Upper lobe of left lung (tissue), 6 donors: Measurements from ENCODE around the gene PARVG. TPM values are rescaled to one million over a fixed set of nuclear protein-coding genes. Genes with fewer than 3 reads are reported as not detected.

Source experiments
- ATAC-seq, 2 donors: fragments of 200-7000 bp; cut with Tn5 transposase; one replicate each; pipeline ENCODE4 v1.9.1; 2022; ENCODE audit warnings: mild to moderate bottlenecking in 2 of 2, moderate library complexity in 2 of 2; ENCODE audit not compliant: low FRiP score in 2 of 2
- DNase-seq, 2 donors: peaks; one replicate each; pipeline ENCODE4 v3.0.0-alpha.2; 2019 to 2020
- H3K27ac ChIP-seq, 4 donors: fragments of 200-600 bp; sonication (generic); one replicate each; pipeline ENCODE4 v1.5.1; 2016 to 2019
- H3K27me3 ChIP-seq, 4 donors: fragments of 200-600 bp; sonication (generic); one replicate each; pipeline ENCODE4 v1.5.1; 2017 to 2019
- H3K36me3 ChIP-seq, 4 donors: fragments of 200-600 bp; sonication (generic); one replicate each; pipeline ENCODE4 v1.5.1; 2016 to 2019
- H3K4me1 ChIP-seq, 4 donors: fragments of 200-600 bp; sonication (generic); one replicate each; pipeline ENCODE4 v1.5.1; 2018 to 2019
- H3K4me3 ChIP-seq, 4 donors: fragments of 200-600 bp; sonication (generic); one replicate each; pipeline ENCODE4 v1.5.1; 2017 to 2019; ENCODE audit warnings: mild to moderate bottlenecking in 2 of 4, moderate library complexity in 1 of 4
- H3K9me3 ChIP-seq, 4 donors: fragments of 200-600 bp; sonication (generic); one replicate each; pipeline ENCODE4 v1.5.1; 2018 to 2019
- CTCF ChIP-seq, 6 experiments: fragments of 450-650 bp in 4 of 6; fragments of 200-600 bp in 2 of 6; sonication (generic) in 2 of 6; IDR thresholded peaks; one replicate each; pipeline ENCODE4 v1.5.1; 2016 to 2019; ENCODE audit warnings: antibody characterized with exemption in 6 of 6
- EP300 ChIP-seq, 4 donors: sonication (generic); formaldehyde crosslinking; IDR thresholded peaks; one replicate each; pipeline ENCODE4 v1.5.1; 2017; ENCODE audit warnings: antibody characterized with exemption in 4 of 4, control low read depth in 2 of 4
- POLR2A ChIP-seq, 4 donors: fragments of 450-650 bp; IDR thresholded peaks; one replicate each; pipeline ENCODE4 v1.5.1; 2016 to 2017; ENCODE audit warnings: antibody characterized with exemption in 4 of 4, mild to moderate bottlenecking in 2 of 4
- POLR2AphosphoS5 ChIP-seq, 2 donors: sonication (generic); formaldehyde crosslinking; IDR thresholded peaks; one replicate each; pipeline ENCODE4 v1.5.1; 2017; ENCODE audit warnings: antibody characterized with exemption in 2 of 2
- WGBS, 2 donors: methylation state at CpG; one replicate each; pipeline ENCODE4 v1.1.5; 2017 to 2018; 5-methylcytosine and 5-hydroxymethylcytosine counted together
- total RNA-seq, 6 donors: library from RNA; depleted of rRNA in 4 of 6; stranded (reverse); fragments of >200 nt in 4 of 6; gene quantifications; one replicate each; pipeline versions ENCODE4 v1.1.0 to v1.2.1, GENCODE V29; 2016 to 2021
- donor health status: DM: no; HTN: no; CAD: no; lungs with moderate emphysema.
- donor health status: DM: no; HTN: yes; CAD: no; lungs with severe emphysema.

Gene PARVG
- total RNA-seq, 6 donors from 2014 or later = 42.4 to 315 (median 82.4) TPM

- Histone ChIP-seq H3K9me3 (no peaks in the 10 kb centered on the region), H3K27me3 (no peaks in the 10 kb centered on the region), H3K4me1 (no peaks in the 10 kb centered on the region), H3K27ac (no peak overlapping the region), H3K36me3 (peaks cover 0 to 15% (median 0%) of the 10 kb centered on the region in 4 donors), H3K4me3 (no peak overlapping the region)
- WGBS, 2 donors = 87 to 95% methylated on average over 2 of the region's 2 CpGs
- no peak for TF ChIP-seq POLR2A (IDR thresholded peaks at IDR 0.05)
- TF ChIP-seq CTCF (IDR thresholded peaks at IDR 0.05) = no peak
- no peak for TF ChIP-seq POLR2AphosphoS5 (IDR thresholded peaks at IDR 0.05)
- TF ChIP-seq EP300 (IDR thresholded peaks at IDR 0.05) = no peak
- ATAC-seq (no peak), DNase-seq (no peak)
These were observed 18.4 kb downstream of the PARVG start for GRCh38 chr22:44199164-44199563.

GRCh38 chr22:44199866-44200265 is 19.1 kb downstream of the PARVG start:
- WGBS, 2 donors = 78 to 80% methylated on average over 3 to 5 of the region's 5 CpGs
- ATAC-seq = no peak
- peak in 1 of 2 donors; percentile 50 for DNase-seq
- peaks cover 0 to 15% (median 0%) of the 10 kb centered on the region in 4 donors for H3K36me3 ChIP-seq
- H3K27ac ChIP-seq = no peak overlapping the region
- no peaks in the 10 kb centered on the region for H3K9me3 ChIP-seq
- no peak overlapping the region for H3K4me3 ChIP-seq
- no peaks in the 10 kb centered on the region for H3K27me3 ChIP-seq
- H3K4me1 ChIP-seq = no peaks in the 10 kb centered on the region
- TF ChIP-seq POLR2A (IDR thresholded peaks at IDR 0.05) (no peak), CTCF (IDR thresholded peaks at IDR 0.05) (no peak), POLR2AphosphoS5 (IDR thresholded peaks at IDR 0.05) (no peak), EP300 (IDR thresholded peaks at IDR 0.05) (no peak)

GRCh38 chr22:44200451-44200850 is 19.7 kb downstream of the PARVG start:
- ATAC-seq = no peak
- TF ChIP-seq POLR2A (IDR thresholded peaks at IDR 0.05) (no peak), CTCF (IDR thresholded peaks at IDR 0.05) (no peak), POLR2AphosphoS5 (IDR thresholded peaks at IDR 0.05) (no peak), EP300 (IDR thresholded peaks at IDR 0.05) (no peak)
- no peak for DNase-seq
- 79 to 83% methylated on average over 3 to 6 of the region's 6 CpGs for WGBS, 2 donors
- Histone ChIP-seq H3K4me3 (no peak overlapping the region), H3K36me3 (peaks cover 0 to 15% (median 0%) of the 10 kb centered on the region in 4 donors), H3K27ac (no peak overlapping the region), H3K27me3 (no peaks in the 10 kb centered on the region), H3K9me3 (no peaks in the 10 kb centered on the region), H3K4me1 (no peaks in the 10 kb centered on the region)

GRCh38 chr22:44200855-44201550 is 20.3 kb downstream of the PARVG start:
- no peak for ATAC-seq
- no peak for TF ChIP-seq POLR2AphosphoS5 (IDR thresholded peaks at IDR 0.05)
- Histone ChIP-seq H3K4me3 (no peak overlapping the region), H3K9me3 (no peaks in the 10 kb centered on the region), H3K27me3 (no peaks in the 10 kb centered on the region), H3K4me1 (no peaks in the 10 kb centered on the region), H3K36me3 (peaks cover 0 to 15% (median 0%) of the 10 kb centered on the region in 4 donors), H3K27ac (no peak overlapping the region)
- 70 to 84% methylated on average over 13 to 17 of the region's 17 CpGs for WGBS, 2 donors
- DNase-seq = no peak

- TF ChIP-seq POLR2AphosphoS5 (IDR thresholded peaks at IDR 0.05) = no peak
- TF ChIP-seq POLR2A (IDR thresholded peaks at IDR 0.05) = no peak
- no peak for TF ChIP-seq CTCF (IDR thresholded peaks at IDR 0.05)
- no peak for TF ChIP-seq EP300 (IDR thresholded peaks at IDR 0.05)
- Histone ChIP-seq H3K27me3 (no peaks in the 10 kb centered on the region), H3K4me1 (no peaks in the 10 kb centered on the region), H3K27ac (no peak overlapping the region), H3K9me3 (no peaks in the 10 kb centered on the region), H3K36me3 (peaks cover 0 to 15% (median 0%) of the 10 kb centered on the region in 4 donors), H3K4me3 (no peak overlapping the region)
- ATAC-seq = no peak
- no peak for DNase-seq
- 75 to 84% methylated on average over 2 to 12 of the region's 12 CpGs for WGBS, 2 donors
These were observed 20.9 kb downstream of the PARVG start for GRCh38 chr22:44201665-44202064.
